HEK293 (cell line): Measurements from ENCODE around the gene AQP10.

Source experiments
- CTCF ChIA-PET: fragments of 350-600 bp; formaldehyde crosslinking; extraction: SDS; loops from one replicate; lab custom pipeline; 2021; ENCODE audit warnings: antibody characterized with exemption; lab: Yijun Ruan, JAX
- POLR2A ChIA-PET: fragments of 300-600 bp; formaldehyde crosslinking; extraction: SDS; loops from one replicate; lab custom pipeline; 2020; ENCODE audit warnings: antibody characterized with exemption, inconsistent platforms; lab: Yijun Ruan, JAX
- H3K27ac ChIP-seq: fragments of 200-500 bp; sonication (Bioruptor generic); 2 replicates; pipeline ENCODE4 v1.5.1; 2014; ENCODE audit warnings: low read depth, low read length, control low read depth, inconsistent platforms; ENCODE audit errors: extremely low read depth
- H3K36me3 ChIP-seq, 2 experiments: fragments of 200-500 bp in 1 of 2; sonication (Bioruptor generic) in 1 of 2; 1 replicate in 1 of 2; 2 replicates in 1 of 2; pipeline ENCODE4 v1.5.1; 2014 to 2017; ENCODE audit warnings: inconsistent platforms in 2 of 2, low read length in 2 of 2; ENCODE audit not compliant: control insufficient read depth in 2 of 2, insufficient read depth in 1 of 2
- H3K4me1 ChIP-seq: fragments of 200-500 bp; sonication (Bioruptor generic); 2 replicates; pipeline ENCODE4 v1.5.1; 2014; ENCODE audit warnings: mild to moderate bottlenecking, low read length, inconsistent platforms; ENCODE audit not compliant: control insufficient read depth, insufficient read depth
- H3K4me3 ChIP-seq: 2 replicates; pipeline ENCODE4 v1.5.1; 2011; ENCODE audit warnings: low read depth, mild to moderate bottlenecking, control low read depth, low read length, moderate library complexity
- H3K9me3 ChIP-seq: fragments of 200-500 bp; sonication (Bioruptor generic); 2 replicates; pipeline ENCODE4 v1.5.1; 2014; ENCODE audit warnings: low read depth, low read length, inconsistent platforms; ENCODE audit not compliant: control insufficient read depth, insufficient read depth
- BCL6B ChIP-seq: fragments of 450-650 bp; formaldehyde crosslinking; IDR thresholded peaks from 2 replicates; pipeline ENCODE4 v1.5.1; 2017; ENCODE audit warnings: missing biosample characterization, missing genetic modification characterization
- KLF10 ChIP-seq: fragments of 450-650 bp; IDR thresholded peaks from 2 replicates; pipeline ENCODE4 v1.5.1; 2018; ENCODE audit warnings: missing biosample characterization, mild to moderate bottlenecking, missing genetic modification characterization
- KLF8 ChIP-seq: fragments of 450-650 bp; formaldehyde crosslinking; IDR thresholded peaks from 2 replicates; pipeline ENCODE4 v1.5.1; 2016; ENCODE audit warnings: missing biosample characterization, missing genetic modification characterization
- KLF9 ChIP-seq: fragments of 450-650 bp; formaldehyde crosslinking; IDR thresholded peaks from 2 replicates; pipeline ENCODE4 v1.5.1; 2016; ENCODE audit warnings: missing biosample characterization, missing genetic modification characterization, low read depth
- SP2 ChIP-seq: fragments of 450-650 bp; formaldehyde crosslinking; IDR thresholded peaks from 2 replicates; pipeline ENCODE4 v1.5.1; 2016; ENCODE audit warnings: missing biosample characterization, missing genetic modification characterization
- SP3 ChIP-seq: fragments of 450-650 bp; formaldehyde crosslinking; IDR thresholded peaks from 2 replicates; pipeline ENCODE4 v1.5.1; 2016; ENCODE audit warnings: missing biosample characterization, missing genetic modification characterization
- YY2 ChIP-seq: fragments of 450-650 bp; formaldehyde crosslinking; IDR thresholded peaks from 2 replicates; pipeline ENCODE4 v1.5.1; 2016; ENCODE audit warnings: missing biosample characterization, missing genetic modification characterization
- ZFP37 ChIP-seq: fragments of 450-650 bp; formaldehyde crosslinking; IDR thresholded peaks from 2 replicates; pipeline ENCODE4 v1.5.1; 2016; ENCODE audit warnings: missing biosample characterization, missing genetic modification characterization
- ZNF148 ChIP-seq: fragments of 450-650 bp; formaldehyde crosslinking; IDR thresholded peaks from 2 replicates; pipeline ENCODE4 v1.5.0; 2017; ENCODE audit warnings: missing biosample characterization, missing genetic modification characterization, borderline replicate concordance
- ZNF16 ChIP-seq: fragments of 450-650 bp; formaldehyde crosslinking; IDR thresholded peaks from 2 replicates; pipeline ENCODE4 v1.5.1; 2016; ENCODE audit warnings: low read depth, missing biosample characterization, missing genetic modification characterization
- ZNF19 ChIP-seq: fragments of 450-650 bp; formaldehyde crosslinking; IDR thresholded peaks from 2 replicates; pipeline ENCODE4; 2016; ENCODE audit warnings: missing biosample characterization, missing genetic modification characterization, low read depth
- ZNF280D ChIP-seq: fragments of 450-650 bp; formaldehyde crosslinking; IDR thresholded peaks from 2 replicates; pipeline ENCODE4 v1.5.1; 2016; ENCODE audit warnings: missing biosample characterization, missing genetic modification characterization
- ZNF324 ChIP-seq: fragments of 450-650 bp; formaldehyde crosslinking; IDR thresholded peaks from 2 replicates; pipeline ENCODE4 v1.5.1; 2016; ENCODE audit warnings: missing biosample characterization, missing genetic modification characterization
- ZNF335 ChIP-seq: fragments of 450-650 bp; formaldehyde crosslinking; conservative IDR thresholded peaks from 2 replicates; pipeline ENCODE4 v1.5.1; 2016; ENCODE audit warnings: missing biosample characterization, missing genetic modification characterization
- ZNF416 ChIP-seq: fragments of 450-650 bp; formaldehyde crosslinking; IDR thresholded peaks from 2 replicates; pipeline ENCODE4 v1.5.1; 2016; ENCODE audit warnings: missing biosample characterization, missing genetic modification characterization
- ZNF433 ChIP-seq: fragments of 450-650 bp; formaldehyde crosslinking; IDR thresholded peaks from 2 replicates; pipeline ENCODE4 v1.5.1; 2016; ENCODE audit warnings: missing biosample characterization, missing genetic modification characterization, low read depth
- ZNF514 ChIP-seq: fragments of 450-650 bp; formaldehyde crosslinking; IDR thresholded peaks from 2 replicates; pipeline ENCODE4 v1.5.1; 2016; ENCODE audit warnings: missing biosample characterization, missing genetic modification characterization
- ZNF549 ChIP-seq: fragments of 450-650 bp; IDR thresholded peaks from 2 replicates; pipeline ENCODE4 v1.5.1; 2018; ENCODE audit warnings: missing biosample characterization, missing genetic modification characterization, mild to moderate bottlenecking, inconsistent platforms, moderate library complexity
- ZNF558 ChIP-seq: fragments of 450-650 bp; formaldehyde crosslinking; IDR thresholded peaks from 2 replicates; pipeline ENCODE4 v1.5.1; 2016; ENCODE audit warnings: missing biosample characterization, missing genetic modification characterization
- ZNF561 ChIP-seq: fragments of 450-650 bp; IDR thresholded peaks from 2 replicates; pipeline ENCODE4 v1.5.1; 2018; ENCODE audit warnings: missing biosample characterization, missing genetic modification characterization, borderline replicate concordance
- ZNF571 ChIP-seq: fragments of 450-650 bp; formaldehyde crosslinking; IDR thresholded peaks from 2 replicates; pipeline ENCODE4 v1.5.0; 2017; ENCODE audit warnings: missing biosample characterization, missing genetic modification characterization
- ZNF585B ChIP-seq: fragments of 450-650 bp; formaldehyde crosslinking; IDR thresholded peaks from 2 replicates; pipeline ENCODE4 v1.5.1; 2016; ENCODE audit warnings: missing biosample characterization, missing genetic modification characterization
- ZNF600 ChIP-seq: fragments of 450-650 bp; formaldehyde crosslinking; IDR thresholded peaks from 2 replicates; pipeline ENCODE4 v1.5.1; 2016; ENCODE audit warnings: missing biosample characterization, missing genetic modification characterization
- ZNF610 ChIP-seq: fragments of 450-650 bp; formaldehyde crosslinking; IDR thresholded peaks from 2 replicates; pipeline ENCODE4 v1.5.1; 2016; ENCODE audit warnings: missing biosample characterization, missing genetic modification characterization, borderline replicate concordance
- ZNF639 ChIP-seq: fragments of 450-650 bp; formaldehyde crosslinking; IDR thresholded peaks from 2 replicates; pipeline ENCODE4 v1.5.1; 2016; ENCODE audit warnings: missing biosample characterization, missing genetic modification characterization
- ZNF654 ChIP-seq: fragments of 450-650 bp; formaldehyde crosslinking; IDR thresholded peaks from 2 replicates; pipeline ENCODE4 v1.5.1; 2016; ENCODE audit warnings: low read depth, missing biosample characterization, missing genetic modification characterization
- ZNF660 ChIP-seq: fragments of 450-650 bp; IDR thresholded peaks from 2 replicates; pipeline ENCODE4 v1.5.1; 2018; ENCODE audit warnings: missing biosample characterization, mild to moderate bottlenecking, missing genetic modification characterization
- ZNF670 ChIP-seq: fragments of 450-650 bp; formaldehyde crosslinking; IDR thresholded peaks from 2 replicates; pipeline ENCODE4 v1.5.1; 2016; ENCODE audit warnings: missing biosample characterization, missing genetic modification characterization, low read depth
- ZNF768 ChIP-seq: fragments of 450-650 bp; formaldehyde crosslinking; IDR thresholded peaks from 2 replicates; pipeline ENCODE4 v1.5.1; 2018; ENCODE audit warnings: missing biosample characterization, mild to moderate bottlenecking, missing genetic modification characterization

AQP10 gene

GRCh38 chr1:154328318-154329151 is 7.6 kb downstream of the AQP10 start:
- CTCF ChIA-PET, result interaction anchor here (0.6 to 4.6 kb wide), 11 partner anchors 7 to 151 kb away, joined by 3 to 68 read pairs (median 4); no protein-coding TSS in a partner anchor
- POLR2A ChIA-PET, result interaction anchor here (0.7 kb wide), 1 partner anchor 338 kb away, joined by 3 read pairs; the partner anchor contains the start of gene RPS27
- Histone ChIP-seq H3K4me3 (peak overlapping the region; percentile 26), H3K36me3 (peaks cover 5 to 45% of the 10 kb centered on the region in 2 experiments), H3K4me1 (peaks cover 12% of the 10 kb centered on the region), H3K9me3 (no peaks in the 10 kb centered on the region), H3K27ac (no peak overlapping the region)
- peak; percentile 68 for TF ChIP-seq SP2 (tag by site-specific recombination)
- peak; percentile 50; the same call in 1 of the 2 replicates for TF ChIP-seq SP3 (tag by site-specific recombination)
- no peak for TF ChIP-seq ZNF585B (tag by site-specific recombination)
- no peak for TF ChIP-seq ZNF514 (tag by site-specific recombination)
- no peak for TF ChIP-seq ZNF148 (tag by site-specific recombination)
- peak; percentile 98 for TF ChIP-seq KLF10
- no peak for TF ChIP-seq ZNF280D (tag by site-specific recombination)
- no peak for TF ChIP-seq ZNF558 (tag by site-specific recombination)
- no peak for TF ChIP-seq ZNF561 (tag by site-specific recombination)
- TF ChIP-seq ZNF670 (tag by site-specific recombination), result no peak
- no peak for TF ChIP-seq ZNF639 (tag by site-specific recombination)
- TF ChIP-seq ZNF16 (tag by site-specific recombination), result no peak
- no peak for TF ChIP-seq ZNF571 (tag by site-specific recombination)
- TF ChIP-seq ZNF654 (tag by site-specific recombination), result no peak
- TF ChIP-seq ZNF600 (tag by site-specific recombination), result peak; percentile 50; the same call in 1 of the 2 replicates
- no peak for TF ChIP-seq ZNF549 (tag by site-specific recombination)
- no peak for TF ChIP-seq BCL6B (tag by site-specific recombination)
- no peak for TF ChIP-seq ZNF660 (tag by site-specific recombination)
- no peak for TF ChIP-seq ZFP37 (tag by site-specific recombination)
- TF ChIP-seq KLF9 (tag by site-specific recombination), result peak; percentile 81
- no peak for TF ChIP-seq ZNF19 (tag by site-specific recombination)
- TF ChIP-seq KLF8 (tag by site-specific recombination), result peak; percentile 22; the same call in 1 of the 2 replicates
- TF ChIP-seq YY2 (tag by site-specific recombination), result no peak
- no peak for TF ChIP-seq ZNF324 (tag by site-specific recombination)
- TF ChIP-seq ZNF768 (tag by site-specific recombination), result no peak
- TF ChIP-seq ZNF610 (tag by site-specific recombination), result no peak
- TF ChIP-seq ZNF335 (tag by site-specific recombination), result peak; percentile 33; the same call in 1 of the 2 replicates
- no peak for TF ChIP-seq ZNF416 (tag by site-specific recombination)
- no peak for TF ChIP-seq ZNF433 (tag by site-specific recombination)
